Activated CD4-positive, alpha-beta T cell treated with anti-CD3 and anti-CD28 coated beads, Interleukin-2, amount 50 U/mL, for 4 hours (primary cell): ENCODE measurements around the gene OR8A1.

Experiments
- DNase-seq, 2 experiments: peaks; one replicate each; pipeline ENCODE4 v3.0.0-alpha.2; 2020

OR8A1 gene

DNA sequence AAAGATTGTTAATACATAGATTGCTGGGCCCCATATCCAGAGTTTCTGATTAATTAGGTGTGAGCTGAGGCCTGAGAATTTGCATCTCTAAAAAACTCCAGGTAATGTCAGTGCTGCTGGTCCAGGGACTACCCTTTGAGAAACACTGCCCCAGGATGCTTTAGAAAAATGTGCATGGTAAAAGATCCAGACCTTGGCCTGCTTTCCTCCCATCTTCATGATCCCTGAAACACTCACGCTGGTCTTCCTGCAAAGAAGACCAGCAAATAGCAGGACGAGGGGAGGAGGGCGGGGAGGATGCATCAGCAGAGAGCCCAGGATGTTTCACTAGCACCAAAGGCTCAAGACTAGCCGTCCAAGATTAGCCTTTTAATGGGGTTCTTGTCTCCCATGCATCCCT is at the start of gene OR8A1:
Gene OR8A1, plus strand, starts transcription at position 301 of the 400 bp plus-strand sequence. CDS start 123 bp downstream, outside the sequence.
- no peak for DNase-seq

- no peak for DNase-seq
These were observed 49.3 kb upstream of the OR8A1 start for GRCh38 chr11:124520550-124520854.

GRCh38 chr11:124533626-124534025 is 36.2 kb upstream of the OR8A1 start:
- DNase-seq = no peak

DNA sequence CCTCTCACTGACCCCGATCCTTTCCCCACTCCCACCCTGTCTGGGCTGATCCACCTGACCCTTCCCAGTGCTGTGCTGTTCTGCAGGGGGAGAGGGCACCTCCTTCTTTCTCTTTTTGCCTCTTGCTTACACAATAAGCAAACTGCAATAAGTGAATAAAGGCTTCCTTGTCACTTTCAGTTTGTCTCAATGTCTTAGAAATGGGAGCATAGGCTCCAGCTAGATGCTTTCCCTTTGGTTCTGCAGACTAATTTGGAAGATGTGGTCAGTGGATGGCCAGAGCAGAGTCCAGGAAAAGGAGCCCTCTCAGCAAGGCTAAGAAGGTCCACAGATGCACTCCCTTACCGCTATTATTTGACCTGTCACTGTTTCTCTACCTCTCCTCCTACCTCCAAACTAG is 35.7 kb upstream of the OR8A1 start:
- no peak for DNase-seq

GRCh38 chr11:124535552-124536232 is 34.1 kb upstream of the OR8A1 start:
- DNase-seq = no peak

DNA sequence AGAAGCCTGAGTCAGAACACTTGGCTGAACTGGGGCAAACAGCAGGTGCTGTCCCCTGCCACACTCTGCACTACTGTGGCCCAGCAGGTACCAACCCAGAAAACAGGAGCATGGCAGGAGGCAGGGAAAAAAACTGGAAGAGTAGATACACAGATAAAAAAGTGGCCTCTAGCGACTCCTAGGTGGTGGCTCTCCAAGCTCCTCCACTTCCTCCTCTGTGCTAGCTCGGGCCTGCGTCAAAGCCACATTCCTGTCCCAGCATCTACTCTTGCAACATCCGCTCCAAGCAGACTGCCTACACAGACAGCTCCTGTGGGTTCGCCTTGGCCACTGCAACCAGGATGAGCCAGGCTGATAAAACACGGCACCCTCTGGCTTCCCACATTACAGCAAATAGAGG is 33.3 kb upstream of the OR8A1 start:
- DNase-seq = no peak

DNA sequence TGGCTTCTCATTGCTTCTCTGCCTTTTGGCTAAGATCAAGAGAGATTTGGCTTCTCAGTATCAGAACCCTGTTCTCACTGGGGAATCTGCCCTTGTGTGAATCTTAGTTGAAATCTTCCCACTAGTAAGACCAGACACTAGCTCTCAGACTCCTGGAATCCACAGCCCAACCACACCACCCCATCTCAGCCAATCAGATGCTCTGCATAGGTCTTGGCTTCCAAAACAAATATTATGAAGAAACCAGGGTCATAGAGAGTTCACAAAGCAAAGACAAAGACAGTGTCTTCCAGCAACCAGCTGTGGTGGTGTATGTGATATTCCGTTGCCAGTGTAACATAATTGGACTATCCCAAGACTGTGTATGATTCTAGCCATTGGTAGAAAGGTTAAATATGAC is 31.8 kb upstream of the OR8A1 start:
- no peak for DNase-seq

DNA sequence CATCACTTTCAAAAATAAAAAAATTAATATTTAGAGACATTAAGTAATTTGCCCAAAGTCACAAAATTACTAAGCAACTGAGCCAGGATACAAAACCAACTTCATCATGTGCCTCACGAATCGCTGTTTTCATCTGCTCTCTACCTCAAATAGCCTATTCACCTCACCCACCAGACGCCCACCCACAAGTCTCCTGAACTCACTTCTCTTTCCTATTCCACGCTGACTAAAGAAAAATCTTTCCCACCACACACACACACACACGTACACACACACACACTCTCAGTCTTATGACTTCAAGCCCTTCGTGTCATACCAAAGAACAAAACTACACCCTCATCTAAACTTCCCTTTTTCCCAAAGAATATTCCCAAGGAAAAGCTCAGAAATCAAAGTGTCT is 28.6 kb upstream of the OR8A1 start:
- no peak for DNase-seq

DNA sequence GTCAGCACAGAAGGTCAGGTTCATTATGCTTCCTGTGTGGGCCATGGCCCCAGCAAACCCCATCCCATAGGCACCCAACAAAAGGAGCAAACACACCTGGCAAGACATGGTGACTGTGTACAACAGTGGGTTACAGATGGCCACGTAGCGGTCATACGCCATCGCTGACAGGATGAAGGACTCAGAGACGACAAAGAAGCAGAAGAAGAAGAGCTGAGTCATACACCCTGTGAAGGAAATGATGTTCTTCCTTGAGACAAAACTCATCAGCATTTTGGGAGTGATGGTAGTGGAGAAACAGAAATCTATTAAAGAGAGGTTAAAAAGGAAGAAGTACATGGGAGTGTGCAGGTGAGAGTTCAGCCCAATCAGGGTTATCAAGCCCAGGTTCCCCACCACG is 26.7 kb upstream of the OR8A1 start:
- no peak for DNase-seq

GRCh38 chr11:124543554-124543953 is 26.2 kb upstream of the OR8A1 start, which contains the start of gene OR8B12:
Gene OR8B12 (minus strand): TSS chr11:124543654. CDS start chr11:124543654, 0 bp downstream.
- DNase-seq = no peak

GRCh38 chr11:124551189-124551588 is 18.6 kb upstream of the OR8A1 start:
- DNase-seq = no peak

DNA sequence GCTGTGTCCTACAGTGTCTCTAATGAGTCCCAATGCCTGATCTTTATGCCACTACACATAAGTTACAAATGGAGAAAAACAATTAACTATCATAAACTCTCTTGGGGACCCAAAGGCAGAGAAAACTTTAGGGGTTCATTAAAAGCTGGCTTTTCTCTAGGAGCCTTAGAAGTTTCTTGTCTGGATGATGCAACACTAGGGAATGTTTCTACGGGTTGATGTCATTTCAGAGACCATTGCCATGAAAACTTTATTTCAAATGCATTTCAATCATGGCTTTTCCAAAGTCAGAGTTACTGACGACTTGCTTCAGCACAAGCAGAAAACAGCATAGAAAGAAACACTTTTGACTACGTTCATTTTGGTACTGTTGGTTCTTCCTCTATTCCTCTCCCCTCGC is 17.8 kb upstream of the OR8A1 start:
- no peak for DNase-seq

DNA sequence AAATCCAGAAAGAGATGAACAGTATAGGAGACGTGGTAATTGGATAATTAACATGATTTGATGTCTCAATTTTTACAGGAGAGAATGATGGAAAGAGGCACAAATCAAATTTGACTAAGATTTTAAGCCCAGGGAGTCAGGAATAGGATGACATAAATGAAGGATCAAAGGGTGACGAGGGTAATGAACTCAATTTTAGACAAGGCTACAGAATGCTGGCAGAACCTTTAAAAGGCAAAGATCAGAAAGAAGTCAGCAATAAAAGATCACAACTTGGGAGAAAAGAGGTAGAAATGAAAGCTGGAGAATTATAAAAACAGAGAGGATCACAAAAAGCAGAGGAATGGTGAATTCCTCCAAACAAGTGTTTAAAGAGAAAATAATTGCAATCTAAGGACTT is 13.0 kb upstream of the OR8A1 start:
- DNase-seq = no peak

DNA sequence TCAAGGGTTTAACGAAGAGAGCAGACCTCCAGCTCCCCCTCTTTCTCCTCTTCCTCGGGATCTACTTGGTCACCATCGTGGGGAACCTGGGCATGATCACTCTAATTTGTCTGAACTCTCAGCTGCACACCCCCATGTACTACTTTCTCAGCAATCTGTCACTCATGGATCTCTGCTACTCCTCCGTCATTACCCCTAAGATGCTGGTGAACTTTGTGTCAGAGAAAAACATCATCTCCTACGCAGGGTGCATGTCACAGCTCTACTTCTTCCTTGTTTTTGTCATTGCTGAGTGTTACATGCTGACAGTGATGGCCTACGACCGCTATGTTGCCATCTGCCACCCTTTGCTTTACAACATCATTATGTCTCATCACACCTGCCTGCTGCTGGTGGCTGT is 363 bp downstream of the OR8A1 start:
- DNase-seq = no peak

DNA sequence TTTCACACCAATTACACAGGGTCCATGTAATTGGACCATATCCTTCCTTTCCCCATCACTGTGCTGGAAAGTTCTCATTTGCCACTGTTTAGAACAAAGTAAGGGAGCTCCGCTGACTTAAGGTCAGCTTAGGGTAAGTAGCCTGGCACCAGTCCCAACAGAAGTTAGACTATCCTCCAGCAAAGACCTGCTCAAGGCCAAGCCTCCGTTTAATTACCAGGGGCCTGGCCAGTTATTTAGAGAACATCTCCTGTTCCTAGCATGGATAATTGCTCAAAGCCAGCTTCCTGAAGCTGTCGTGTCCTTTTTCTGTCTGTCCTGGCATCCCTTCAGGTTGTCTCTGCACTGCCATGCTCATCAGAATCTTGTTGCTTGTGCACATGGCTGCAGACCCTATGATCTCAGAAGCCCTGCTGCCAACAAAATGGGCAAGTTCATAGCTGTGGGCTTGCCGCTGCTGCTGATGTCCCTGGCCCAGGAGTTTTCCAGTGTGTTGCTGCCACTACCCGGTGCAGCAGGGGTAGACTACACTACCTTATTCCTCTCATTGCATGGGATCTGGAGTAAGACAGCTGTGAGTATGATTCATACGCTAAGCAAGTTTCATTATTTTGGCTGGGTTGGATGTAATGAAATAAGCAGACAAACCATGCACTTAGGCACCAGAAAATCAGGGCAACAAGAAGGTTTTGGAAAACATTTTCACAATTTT is 8.1 kb downstream of the OR8A1 start:
- DNase-seq = no peak

DNA sequence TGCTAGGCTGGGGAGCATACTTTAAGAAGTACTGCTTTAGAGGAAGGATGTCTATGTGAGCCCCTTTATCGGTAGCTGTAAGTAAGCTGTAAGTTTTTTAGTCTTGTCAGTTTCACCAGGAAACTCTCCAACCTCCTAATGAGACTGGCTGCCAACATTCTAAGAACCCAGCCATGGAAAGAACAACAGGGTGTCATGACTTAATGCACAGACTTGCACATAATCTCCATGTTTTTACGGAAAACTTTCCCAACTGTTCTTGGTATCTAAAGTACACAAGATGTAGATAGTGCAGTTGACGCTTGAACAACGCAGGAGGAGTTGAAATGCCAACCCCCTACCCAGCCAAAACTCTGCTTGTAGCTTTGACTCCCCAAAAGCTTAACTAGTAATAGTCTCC is 9.0 kb downstream of the OR8A1 start:
- no peak for DNase-seq

- no peak for DNase-seq
These were observed 12.0 kb downstream of the OR8A1 start for GRCh38 chr11:124581817-124582216.

DNA sequence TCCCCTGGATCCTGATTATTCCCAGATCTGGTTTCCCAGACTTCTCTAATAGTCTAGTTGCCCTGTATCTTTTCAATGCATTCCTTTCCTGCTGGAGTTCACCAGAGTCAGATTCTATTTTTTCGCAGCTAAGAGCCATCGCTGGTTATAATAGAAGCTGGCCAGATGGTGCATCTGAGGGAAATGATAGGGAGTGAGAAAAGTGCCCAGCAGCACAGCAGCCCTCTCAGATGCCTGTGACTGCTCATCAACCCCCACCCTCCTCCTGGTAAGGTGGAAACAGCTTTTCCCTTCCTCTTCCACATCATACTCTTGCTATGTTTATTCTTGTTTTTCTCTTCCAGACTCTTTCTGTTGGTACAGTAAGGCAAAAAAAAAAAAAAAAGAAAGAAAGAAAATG is 12.8 kb downstream of the OR8A1 start:
- DNase-seq = no peak

- DNase-seq = no peak
These were observed 14.0 kb downstream of the OR8A1 start for GRCh38 chr11:124583781-124584180.

GRCh38 chr11:124584681-124585372 is 15.0 kb downstream of the OR8A1 start:
- no peak for DNase-seq

DNA sequence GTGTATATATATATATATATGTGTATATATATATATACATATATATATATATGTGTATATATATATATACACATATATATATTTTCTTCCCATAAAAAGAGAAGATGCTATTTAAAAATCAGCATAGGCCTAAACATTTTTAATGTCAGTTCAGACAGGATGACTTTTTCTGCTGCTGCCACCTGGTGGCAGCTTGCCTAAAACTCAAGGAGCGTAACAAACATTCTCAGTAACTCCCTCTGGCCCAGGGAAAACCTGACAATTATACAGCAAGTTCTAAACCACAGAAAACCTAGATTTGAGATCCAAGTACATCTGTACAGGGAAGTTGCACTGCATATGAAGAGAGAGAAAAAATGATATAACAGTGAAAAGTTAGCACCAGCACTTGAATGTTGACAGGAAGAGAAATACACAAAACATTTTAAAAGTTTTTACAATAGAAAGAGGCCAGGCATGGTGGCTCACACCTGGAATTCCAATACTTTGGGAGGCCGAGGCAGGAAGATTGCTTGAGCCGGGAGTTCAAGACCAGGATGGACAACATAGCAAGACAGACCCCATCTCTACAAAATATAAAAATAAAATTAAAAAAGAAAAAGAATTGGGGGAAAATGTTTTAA is 16.6 kb downstream of the OR8A1 start:
- peak; percentile 26 to 29 for DNase-seq

GRCh38 chr11:124591430-124591829 is 21.6 kb downstream of the OR8A1 start:
- DNase-seq = no peak

GRCh38 chr11:124592627-124593026 is 22.8 kb downstream of the OR8A1 start:
- no peak for DNase-seq

- no peak for DNase-seq
These were observed 25.5 kb downstream of the OR8A1 start for GRCh38 chr11:124595302-124595701.
